NCI-H82 (cell line): Measurements from ENCODE around the gene CDC23.
"Not testable (repeated sequence)": the region's sequence is repeated elsewhere in the genome, so short reads cannot be mapped to it uniquely, and the experiment has no call there.

ENCODE experiments used
- DNase-seq: peaks from one replicate; lab custom pipeline; 2025; lab: John Stamatoyannopoulos, UW

The CDC23 gene

DNA sequence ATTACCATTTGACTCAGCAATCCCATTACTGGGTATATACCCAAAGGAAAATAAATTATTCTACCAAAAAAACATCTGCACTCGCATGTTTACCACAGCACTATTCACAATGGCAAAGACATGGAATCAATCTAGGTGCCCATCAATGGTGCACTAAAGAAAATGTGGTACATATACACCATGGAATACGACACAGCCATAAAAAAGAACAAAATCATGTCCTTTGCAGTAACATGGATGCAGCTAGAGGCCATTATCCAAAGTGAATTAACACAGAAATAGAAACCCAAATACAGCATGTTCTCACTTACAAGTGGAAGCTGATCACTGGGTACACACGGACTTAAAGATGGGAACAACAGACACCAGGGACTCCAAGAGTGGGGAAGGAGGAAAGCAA is 2.1 kb downstream of the CDC23 start:
- no peak for DNase-seq

DNA sequence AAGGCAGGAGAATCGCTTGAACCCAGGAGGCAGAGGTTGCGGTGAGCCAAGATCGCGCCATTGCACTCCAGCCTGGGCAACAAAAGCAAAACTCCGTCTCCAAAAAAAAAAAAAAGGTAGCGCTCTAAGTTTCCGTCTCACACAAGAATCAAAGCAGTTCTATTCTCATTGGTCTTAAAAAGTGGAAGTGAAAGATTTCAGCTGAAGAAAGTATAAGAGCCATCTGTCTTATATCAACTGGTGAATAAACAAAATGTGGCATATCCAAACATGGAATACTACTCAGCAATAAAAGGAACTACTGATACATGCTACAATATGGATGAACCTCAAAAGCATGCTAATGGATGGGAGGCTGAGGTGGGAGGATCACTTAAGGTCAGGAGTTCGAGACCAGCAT is 19.3 kb downstream of the CDC23 start:
- not testable (repeated sequence) for DNase-seq

DNA sequence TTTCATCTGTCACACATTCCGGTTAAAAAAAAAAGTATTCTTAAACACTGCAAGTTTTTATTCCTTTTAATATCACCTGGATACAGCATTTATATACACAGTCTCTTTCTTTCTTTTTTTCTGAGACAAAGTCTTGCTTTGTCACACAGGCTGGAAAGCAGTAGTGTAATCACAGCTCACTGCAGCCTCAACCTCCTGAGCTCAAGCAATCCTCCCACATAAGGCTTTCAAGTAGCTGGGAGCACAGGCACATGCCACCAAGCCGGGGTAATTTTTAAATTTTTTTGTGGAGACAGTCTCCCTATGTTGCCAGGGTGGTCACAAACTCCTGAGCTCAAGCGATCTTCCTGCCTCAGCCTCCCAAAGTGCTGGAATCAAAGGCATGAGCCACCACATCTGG is 20.3 kb downstream of the CDC23 start:
- DNase-seq: no peak

DNA sequence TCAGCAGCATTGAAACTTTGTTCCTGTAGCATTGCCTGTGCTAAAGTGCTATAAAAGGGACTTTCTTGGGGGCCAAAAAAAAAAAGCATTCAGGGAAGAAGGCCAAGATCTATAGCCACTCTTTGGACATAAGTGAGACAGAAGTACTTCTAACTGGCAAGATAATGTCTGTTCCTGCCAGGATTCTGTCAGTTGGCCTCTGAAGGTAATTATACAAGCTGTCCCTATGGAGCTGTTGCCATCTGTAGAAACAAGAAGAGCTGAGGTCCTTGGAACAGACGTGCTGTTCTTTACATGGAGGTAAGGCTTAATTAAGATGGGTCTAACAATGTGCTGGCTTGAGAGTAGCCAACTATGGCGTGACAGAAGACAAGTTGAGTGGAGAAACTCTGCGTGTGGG is 24.5 kb downstream of the CDC23 start:
- DNase-seq: no peak

DNA sequence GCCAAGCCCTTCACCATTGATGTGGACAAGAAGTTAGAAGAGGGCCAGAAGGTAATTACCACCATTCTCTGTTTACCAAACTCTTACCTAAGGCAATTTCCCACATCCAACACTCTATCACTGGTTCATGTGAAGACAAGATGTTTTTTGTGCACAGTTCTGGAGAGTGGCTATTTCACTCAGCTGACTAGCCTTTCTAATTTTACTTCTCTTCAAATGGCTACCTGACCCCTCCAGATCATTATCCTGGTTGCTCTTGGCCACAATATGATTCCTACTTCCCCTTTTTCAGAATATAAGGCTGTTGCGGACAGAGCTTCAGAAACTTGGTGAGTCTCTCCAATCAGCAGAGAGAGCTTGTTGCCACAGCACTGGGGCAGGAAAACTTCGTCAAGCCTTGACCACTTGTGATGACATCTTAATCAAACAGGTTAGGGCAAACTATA is 27.1 kb downstream of the CDC23 start:
- no peak for DNase-seq

DNA sequence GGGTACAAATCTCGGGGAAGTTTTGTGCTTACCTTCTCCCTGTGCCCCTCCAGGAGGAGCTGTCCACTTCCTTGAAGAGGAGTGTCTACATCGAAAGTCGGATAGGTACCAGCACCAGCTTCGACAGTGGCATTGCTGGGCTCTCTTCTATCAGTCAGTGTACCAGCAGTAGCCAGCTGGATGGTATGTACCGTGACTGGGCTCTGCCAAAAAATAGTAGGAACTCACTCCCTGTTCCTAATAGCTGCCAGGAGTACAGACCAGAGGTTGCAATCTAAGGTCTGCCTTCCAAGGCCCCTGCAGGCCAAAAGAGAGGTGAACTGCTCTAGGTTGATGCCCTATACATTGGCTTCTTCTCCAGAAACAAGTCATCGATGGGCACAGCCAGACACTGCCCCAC is 30.3 kb downstream of the CDC23 start:
- no peak for DNase-seq

DNA sequence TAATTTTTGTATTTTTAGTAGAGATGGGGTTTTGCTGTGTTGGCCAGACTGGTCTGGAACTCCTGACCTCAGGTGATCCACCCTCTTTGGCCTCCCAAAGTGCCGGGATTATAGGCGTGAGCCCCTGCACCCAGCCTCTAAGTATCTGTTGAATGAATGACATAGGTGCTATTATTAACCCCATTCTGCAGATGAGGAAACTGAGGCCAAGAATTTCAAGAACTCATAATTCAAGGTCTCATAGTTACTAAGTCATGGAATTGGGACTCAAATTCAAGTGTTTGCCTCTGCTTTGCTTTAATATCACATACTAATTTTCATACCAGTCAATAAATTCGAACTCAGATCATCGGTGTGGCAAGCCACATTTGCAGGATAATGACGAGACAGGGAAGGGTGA is 32.3 kb downstream of the CDC23 start:
- DNase-seq: no peak

DNA sequence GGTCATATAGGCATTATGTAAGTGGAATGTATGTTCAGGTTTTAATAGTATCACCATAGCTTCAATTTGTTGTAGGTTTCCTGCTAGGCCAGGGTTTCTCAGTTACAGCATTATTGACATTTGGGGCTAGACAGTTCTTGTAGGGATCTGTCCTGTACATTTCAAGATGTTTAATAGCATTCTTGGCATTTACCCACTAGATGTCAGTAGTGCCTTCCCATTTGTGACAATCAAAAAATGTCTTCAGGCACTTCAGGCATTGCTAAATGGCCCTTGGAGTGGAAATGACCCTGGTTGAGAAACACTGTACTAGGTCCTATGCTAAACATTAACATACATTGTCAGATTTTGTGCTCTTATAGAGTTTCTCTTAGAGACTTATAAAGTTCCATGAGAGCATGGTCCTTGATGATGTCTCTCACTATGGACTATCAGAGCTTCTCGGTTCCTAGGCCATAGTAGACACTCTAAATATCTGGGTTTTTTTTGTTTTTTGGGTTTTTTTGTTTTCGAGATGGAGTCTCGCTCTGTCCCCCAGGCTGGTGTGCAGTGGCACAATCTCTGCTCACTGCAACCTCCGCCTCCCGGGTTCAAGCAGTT is 32.8 kb downstream of the CDC23 start:
- DNase-seq: peak; percentile 72

DNA sequence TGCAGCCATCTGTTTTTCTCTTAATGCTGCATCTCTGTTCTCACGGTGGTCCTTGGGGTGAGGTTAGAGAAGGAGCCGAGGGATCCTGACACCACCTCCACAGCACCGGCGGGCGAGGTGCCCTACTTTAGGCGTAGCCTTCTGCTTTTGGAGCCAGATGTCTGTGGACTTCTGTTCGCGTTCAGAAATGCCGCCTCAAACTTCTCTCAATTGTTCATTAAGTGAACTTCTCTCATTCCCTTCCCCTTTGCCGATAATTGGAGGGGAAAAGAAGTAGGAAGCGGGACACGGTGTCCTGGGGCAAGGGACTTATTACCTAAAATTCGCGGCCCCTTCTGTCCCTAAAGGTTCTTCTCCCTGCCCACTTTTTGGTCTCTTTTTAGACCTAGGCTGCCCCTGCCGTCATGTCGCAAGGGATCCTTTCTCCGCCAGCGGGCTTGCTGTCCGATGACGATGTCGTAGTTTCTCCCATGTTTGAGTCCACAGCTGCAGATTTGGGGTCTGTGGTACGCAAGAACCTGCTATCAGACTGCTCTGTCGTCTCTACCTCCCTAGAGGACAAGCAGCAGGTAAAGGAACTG is 33.8 kb downstream of the CDC23 start:
- DNase-seq: peak; percentile 42

DNA sequence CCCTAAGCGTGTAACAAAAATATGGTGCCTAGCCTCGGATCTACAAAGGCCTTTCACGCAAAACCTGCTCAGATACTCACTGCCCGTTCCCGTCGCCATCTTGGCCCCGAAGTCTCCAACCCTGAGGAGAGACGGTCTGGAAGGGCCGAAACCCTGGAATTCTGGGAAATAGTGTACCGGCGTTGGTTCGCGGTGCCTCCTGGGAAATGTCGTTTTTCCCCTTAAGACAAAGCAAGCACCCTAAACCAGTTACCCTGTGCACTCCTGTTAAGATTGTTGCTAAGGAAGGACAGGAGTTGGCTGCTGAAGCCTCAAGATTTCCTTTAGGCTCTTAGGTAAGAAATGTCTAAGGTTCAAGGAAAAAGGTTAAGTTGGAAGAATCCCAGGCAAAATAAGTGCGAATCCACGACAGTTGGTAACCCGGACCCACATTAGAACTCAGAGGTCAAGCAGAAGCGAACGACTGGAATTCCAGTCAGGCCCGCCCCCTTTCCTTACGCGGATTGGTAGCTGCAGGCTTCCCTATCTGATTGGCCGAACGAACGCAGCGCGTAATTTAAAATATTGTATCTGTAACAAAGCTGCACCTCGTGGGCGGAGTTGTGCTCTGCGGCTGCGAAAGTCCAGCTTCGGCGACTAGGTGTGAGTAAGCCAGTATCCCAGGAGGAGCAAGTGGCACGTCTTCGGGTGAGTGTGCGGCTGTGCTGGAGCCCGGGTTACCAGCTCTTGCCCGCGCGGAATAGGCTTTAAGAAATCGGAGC is 34.4 kb downstream of the CDC23 start, which contains the start of the genes BRD8 and KIF20A:
BRD8 (minus strand) TSS at position 115 of the 761 bp plus-strand sequence; CDS start at position 99, 16 bp downstream.
KIF20A (plus strand) TSS at position 597 of the 761 bp plus-strand sequence. CDS start 569 bp downstream, outside the sequence.
- DNase-seq: peak; percentile 98

DNA sequence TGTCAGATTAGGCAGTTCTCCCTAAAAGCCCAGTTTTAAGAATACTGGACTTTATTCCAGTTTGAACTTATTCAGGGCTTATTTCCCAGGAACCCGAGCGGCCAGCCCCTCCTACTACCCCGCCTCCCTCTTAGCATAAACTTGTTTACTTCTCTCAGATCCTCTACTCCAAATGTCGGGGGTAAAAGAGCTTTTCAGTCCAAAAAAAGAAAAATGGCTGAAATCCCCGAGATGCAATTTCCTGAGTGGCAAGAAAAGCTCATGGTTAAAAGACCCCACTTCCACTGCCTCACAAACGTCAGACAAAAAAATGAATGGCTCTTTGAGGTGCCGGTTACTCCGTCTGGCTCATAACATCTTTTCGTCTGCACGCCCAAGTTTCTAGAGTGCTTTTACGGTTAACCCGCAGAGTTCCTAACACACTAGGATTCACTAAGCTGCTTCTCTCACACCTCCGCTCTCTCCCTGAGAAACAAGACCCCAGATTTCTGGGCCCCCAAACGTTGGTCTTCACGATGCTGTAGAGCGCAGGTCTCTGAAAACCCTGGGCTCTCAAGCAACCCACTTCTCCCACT is 35.1 kb downstream of the CDC23 start:
- peak; percentile 34 for DNase-seq

DNA sequence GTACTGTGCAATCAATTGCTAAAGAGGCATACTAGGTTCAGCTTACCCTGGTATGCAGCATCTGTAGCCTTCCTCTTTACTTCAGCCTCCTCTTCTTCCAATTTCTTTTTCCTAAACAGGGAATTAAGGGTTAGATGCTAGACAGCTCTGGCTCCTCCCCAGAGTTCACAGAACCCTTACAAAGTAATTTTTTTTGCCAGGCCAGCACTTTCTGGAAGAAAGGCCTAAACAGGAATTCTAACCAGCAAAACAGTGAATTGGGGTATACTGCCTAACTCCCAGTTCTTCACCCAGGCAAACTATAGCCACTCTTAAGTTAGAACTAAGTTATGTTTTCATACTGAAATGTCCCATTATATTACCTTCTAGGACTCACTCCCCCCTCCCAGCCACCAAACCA is 42.8 kb downstream of the CDC23 start:
- DNase-seq: no peak

DNA sequence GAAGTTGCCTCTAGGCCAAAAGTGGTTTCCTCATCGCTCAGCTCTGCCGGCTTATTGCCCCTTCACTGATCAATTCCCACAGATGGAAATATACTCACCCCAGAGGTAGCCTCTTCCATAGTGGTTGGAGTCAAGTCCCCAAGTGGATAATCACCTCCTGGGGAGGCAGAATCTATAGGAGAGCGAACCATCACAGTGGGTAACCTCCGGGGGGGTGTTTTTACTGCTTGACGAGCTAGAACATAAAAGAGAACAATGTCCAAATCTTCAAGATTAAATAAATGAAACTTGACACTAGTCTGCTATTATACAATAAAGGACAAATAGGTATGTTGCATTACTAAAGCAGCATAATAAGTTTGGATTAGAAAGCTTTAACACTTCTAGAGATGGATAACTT is 44.0 kb downstream of the CDC23 start:
- DNase-seq: no peak

DNA sequence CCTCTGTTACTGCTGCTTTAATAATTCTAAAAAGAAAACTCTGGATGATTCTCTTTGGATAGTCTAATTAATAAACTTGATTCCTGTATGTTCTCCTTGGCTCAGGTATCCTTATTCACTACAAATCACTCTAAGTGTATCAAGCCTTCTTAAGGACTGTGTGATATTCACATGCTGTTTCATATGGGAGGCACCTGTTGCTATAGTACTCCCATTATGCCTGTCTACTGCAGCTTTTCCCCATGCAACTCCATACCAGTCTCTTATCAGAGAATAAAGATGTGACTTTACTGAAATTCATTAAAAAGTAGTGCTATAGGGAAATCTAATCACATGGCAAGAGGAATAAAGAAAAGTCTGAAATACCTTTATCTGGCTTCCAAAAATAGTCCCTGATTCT is 49.4 kb downstream of the CDC23 start:
- DNase-seq: no peak

DNA sequence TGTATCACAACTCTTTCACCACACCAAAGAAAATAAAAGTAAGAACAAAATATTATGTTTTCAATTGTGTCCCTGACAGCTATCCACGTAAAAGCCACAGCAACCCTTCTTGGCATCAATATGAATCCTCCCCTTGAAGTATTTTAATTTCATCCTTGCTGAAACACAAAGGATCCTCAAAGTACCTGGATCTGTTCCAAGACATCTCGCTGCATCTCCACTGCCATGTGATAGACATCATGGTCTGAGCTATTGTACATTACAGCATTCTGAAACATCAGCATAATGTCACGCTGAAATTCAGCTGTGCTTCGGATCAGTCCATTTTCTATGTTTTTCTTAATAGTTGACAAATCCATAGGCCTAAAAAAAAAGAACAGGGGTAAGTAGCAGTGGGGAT is 52.4 kb downstream of the CDC23 start:
- DNase-seq: no peak

DNA sequence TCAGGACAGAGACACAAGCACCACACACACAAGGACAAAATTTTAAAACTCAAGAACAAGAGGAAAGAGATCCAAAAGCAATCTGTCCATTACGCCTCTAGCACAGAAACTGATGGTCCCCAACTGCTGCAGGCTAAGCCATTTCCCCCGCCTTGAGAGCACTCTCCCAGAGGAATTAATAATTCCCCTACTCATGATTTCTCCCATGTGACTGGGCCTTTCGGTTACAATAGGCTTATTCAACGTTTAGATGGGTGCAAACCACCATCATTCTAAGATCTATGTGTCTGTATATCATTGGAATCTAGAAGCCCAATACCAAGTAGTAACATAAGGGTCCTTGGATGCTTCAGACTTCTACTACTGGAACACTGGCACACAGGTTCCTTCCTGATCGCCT is 53.5 kb downstream of the CDC23 start:
- DNase-seq: no peak

DNA sequence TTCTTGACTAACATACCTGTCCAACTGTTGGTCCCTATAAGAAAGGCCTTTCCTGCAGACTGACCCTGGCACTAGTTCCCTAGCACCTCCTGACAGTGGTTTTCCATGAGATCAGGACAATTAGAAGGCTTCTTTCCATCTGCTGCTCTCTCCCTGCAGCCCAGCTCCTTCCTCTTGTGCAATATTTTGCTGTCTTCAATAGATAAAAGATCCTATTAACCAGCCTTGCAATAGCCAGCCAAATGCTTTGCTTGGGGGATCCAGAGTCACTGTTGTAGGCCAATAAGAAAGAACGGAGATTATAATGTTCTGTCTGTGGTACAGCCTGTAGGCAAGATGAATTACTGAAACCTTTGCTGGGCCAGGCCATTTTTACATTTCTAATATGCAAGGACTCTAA is 55.5 kb downstream of the CDC23 start:
- no peak for DNase-seq

DNA sequence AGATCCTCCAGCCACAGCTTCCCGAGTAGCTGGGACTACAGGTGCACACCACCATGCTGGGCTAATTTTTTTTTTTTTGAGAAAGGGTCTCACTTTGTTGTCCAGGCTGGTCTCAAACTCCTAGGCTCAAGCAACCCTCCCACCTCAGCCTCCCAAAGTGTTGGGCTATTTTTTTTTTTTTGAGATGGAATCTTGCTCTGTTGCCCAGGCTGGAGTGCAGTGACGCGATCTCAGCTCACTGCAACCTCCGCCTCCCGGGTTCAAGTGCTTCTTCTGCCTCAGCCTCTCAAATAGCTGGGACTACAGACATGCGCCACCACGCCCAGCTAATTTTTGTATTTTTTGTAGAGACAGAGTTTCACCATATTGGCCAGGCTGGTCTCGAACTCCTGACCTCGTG is 57.1 kb downstream of the CDC23 start:
- not testable (repeated sequence) for DNase-seq

DNA sequence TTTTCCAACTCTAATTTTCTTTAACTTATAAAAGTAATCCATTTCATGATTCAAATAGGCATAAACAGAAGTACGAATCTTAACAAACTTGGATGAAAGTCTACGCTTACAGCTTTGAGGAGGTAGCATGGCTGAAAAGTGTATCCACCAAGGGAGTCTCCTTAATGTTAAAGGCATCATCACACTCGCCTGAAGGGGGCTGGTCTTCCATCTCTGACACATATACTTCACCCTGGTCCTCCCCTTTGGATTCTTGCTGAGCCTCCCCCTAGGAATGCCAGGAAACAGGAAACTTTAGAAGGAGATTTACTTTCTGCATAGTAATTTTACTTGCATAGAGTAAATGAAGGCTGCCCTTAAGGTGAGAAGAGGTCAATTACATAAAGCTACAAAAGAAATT is 63.6 kb downstream of the CDC23 start:
- peak; percentile 7 for DNase-seq

DNA sequence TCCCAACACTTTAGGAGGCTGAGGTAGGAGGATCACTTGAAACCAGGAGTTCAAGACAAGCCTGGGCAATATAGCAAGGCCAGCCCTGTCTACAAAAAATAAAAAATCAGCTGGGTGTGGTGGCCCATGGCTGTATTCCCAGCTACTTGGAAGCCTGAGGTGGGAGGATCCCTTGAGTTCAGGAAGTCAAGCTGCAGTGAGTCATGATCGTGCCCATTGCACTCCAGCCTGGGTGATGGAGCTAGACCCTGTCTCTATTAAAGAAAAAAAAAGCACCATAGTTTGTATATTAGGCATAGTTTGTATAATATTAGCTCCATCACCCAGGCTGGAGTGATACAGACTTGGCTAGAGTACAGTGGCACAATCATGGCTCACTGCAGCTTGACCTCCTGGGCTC is 64.3 kb downstream of the CDC23 start:
- no peak for DNase-seq

DNA sequence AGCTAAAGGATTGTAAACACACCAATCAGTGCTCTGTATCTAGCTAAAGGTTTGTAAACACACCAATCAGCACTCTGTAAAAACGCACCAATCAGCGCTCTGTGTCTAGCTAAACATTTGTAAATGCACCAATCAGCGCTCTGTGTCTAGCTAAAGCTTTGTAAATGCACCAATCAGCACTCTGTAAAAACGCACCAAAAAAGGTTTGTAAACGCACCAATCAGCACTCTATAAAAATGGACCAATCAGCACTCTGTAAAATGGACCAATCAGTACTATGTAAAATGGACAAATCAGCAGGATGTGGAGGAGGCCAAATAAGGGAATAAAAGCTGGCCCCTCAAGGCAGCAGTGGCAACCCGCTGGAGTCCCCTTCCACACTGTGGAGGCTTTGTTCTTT is 69.5 kb downstream of the CDC23 start:
- not testable (repeated sequence) for DNase-seq

DNA sequence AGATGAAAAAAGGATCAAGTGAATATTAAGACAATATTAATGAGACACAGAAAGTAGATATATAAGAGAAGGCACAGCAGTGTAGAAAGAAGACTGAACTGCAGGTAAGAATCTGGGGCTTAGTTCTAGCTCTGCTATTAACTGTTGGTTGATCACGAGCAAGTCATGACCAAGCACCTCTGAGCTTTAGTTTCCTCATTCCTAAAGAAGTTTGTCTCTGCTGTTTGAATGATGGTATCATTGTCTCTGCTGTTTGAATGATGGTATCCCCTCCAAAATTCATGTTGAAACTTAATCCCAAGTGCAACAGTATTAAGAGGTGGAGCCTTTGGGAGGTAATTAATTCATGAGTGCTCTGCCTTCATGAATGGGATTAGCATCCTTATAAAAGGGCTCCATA is 71.4 kb downstream of the CDC23 start:
- DNase-seq: peak; percentile 40

DNA sequence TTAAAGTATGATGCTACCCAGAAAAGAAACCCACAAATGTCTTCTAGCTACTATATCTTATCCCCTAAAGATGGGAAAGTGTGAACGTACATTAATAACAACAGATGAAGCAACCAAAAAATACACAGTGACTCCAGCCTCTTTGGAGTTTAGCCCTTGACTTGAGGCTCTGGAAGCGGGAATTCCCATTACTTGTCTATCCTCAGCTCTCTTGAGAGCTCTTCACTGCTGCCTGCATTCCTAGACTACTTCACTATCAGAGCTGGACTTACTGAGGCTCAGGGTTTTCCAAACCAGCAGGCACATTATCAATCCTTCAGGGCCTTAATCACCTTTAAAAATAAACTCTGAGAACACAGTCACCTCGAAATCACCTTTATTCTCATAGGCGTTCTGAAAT is 72.9 kb downstream of the CDC23 start:
- DNase-seq: no peak
